GM23338 (cell line): ENCODE measurements around the gene SSMEM1. TPM values are rescaled to one million over a fixed set of nuclear protein-coding genes. Genes with fewer than 3 reads are reported as not detected.

Experiments used
- ATAC-seq: fragments of 200-7000 bp; cut with Tn5 transposase; 3 replicates; pipeline ENCODE4 v1.9.1; 2020
- DNase-seq: peaks from one replicate; pipeline ENCODE4 v3.0.0-alpha.2; 2015; ENCODE audit warnings: low spot score
- H2AFZ ChIP-seq: fragments of 200-600 bp; sonication (generic); 2 replicates; pipeline ENCODE4 v1.8.0; 2016; ENCODE audit warnings: antibody characterized with exemption, mild to moderate bottlenecking, moderate library complexity
- H3F3A ChIP-seq: fragments of 200-600 bp; sonication (generic); replicated peaks from 2 replicates; pipeline ENCODE4 v1.8.0; 2017; ENCODE audit warnings: antibody characterized with exemption, mixed run types, low read depth
- H3K27ac ChIP-seq: fragments of 200-600 bp; sonication (generic); 2 replicates; pipeline ENCODE4 v1.6.1; 2016; ENCODE audit warnings: low read depth
- H3K27me3 ChIP-seq: fragments of 200-600 bp; sonication (generic); 2 replicates; pipeline ENCODE4 v1.8.0; 2016; ENCODE audit warnings: mild to moderate bottlenecking, mixed run types, moderate library complexity; ENCODE audit not compliant: insufficient read depth
- H3K36me3 ChIP-seq: fragments of 200-600 bp; sonication (generic); 2 replicates; pipeline ENCODE4 v1.8.0; 2016; ENCODE audit warnings: mild to moderate bottlenecking; ENCODE audit not compliant: insufficient read depth
- H3K4me1 ChIP-seq: fragments of 200-600 bp; sonication (generic); 2 replicates; pipeline ENCODE4 v1.8.0; 2016; ENCODE audit warnings: mild to moderate bottlenecking, moderate library complexity; ENCODE audit not compliant: insufficient read depth
- H3K4me2 ChIP-seq: fragments of 200-600 bp; sonication (generic); 2 replicates; pipeline ENCODE4 v1.7.1; 2017; ENCODE audit warnings: mixed run types
- H3K4me3 ChIP-seq: fragments of 200-600 bp; sonication (generic); 2 replicates; pipeline ENCODE4 v1.6.1; 2016; ENCODE audit warnings: mixed run types
- H3K79me2 ChIP-seq: fragments of 200-600 bp; sonication (generic); replicated peaks from 2 replicates; pipeline ENCODE4 v1.8.0; 2017; ENCODE audit warnings: mild to moderate bottlenecking; ENCODE audit not compliant: insufficient read depth
- H3K9me2 ChIP-seq: fragments of 200-600 bp; sonication (generic); 2 replicates; pipeline ENCODE4 v1.8.0; 2017; ENCODE audit not compliant: insufficient read depth
- H4K20me1 ChIP-seq: fragments of 200-600 bp; sonication (generic); replicated peaks from 2 replicates; pipeline ENCODE4 v1.8.0; 2017; ENCODE audit warnings: mild to moderate bottlenecking; ENCODE audit not compliant: insufficient read depth
- H3K27ac Mint-ChIP-seq: 2 replicates; pipeline ENCODE4 v1.8.0; 2020; ENCODE audit warnings: inconsistent platforms, mild to moderate bottlenecking, moderate library complexity, mixed read lengths
- H3K27me3 Mint-ChIP-seq: 3 replicates; pipeline ENCODE4 v1.8.0; 2022; ENCODE audit warnings: low read depth, mild to moderate bottlenecking, moderate library complexity, mixed read lengths, inconsistent platforms; ENCODE audit not compliant: insufficient read depth, poor library complexity
- H3K36me3 Mint-ChIP-seq: 3 replicates; pipeline ENCODE4 v1.8.0; 2021; ENCODE audit warnings: low read depth, mild to moderate bottlenecking, inconsistent platforms, moderate library complexity, mixed read lengths
- H3K4me1 Mint-ChIP-seq: 3 replicates; pipeline ENCODE4 v1.8.0; 2020; ENCODE audit warnings: mild to moderate bottlenecking, inconsistent platforms, mixed read lengths
- H3K4me3 Mint-ChIP-seq: 3 replicates; pipeline ENCODE4 v1.8.0; 2021; ENCODE audit warnings: moderate library complexity, mild to moderate bottlenecking, inconsistent platforms, mixed read lengths
- H3K9me3 Mint-ChIP-seq: 3 replicates; pipeline ENCODE4 v1.8.0; 2020; ENCODE audit warnings: moderate library complexity, mild to moderate bottlenecking, inconsistent platforms, mixed read lengths
- EZH2phosphoT487 ChIP-seq: fragments of 200-600 bp; sonication (generic); IDR thresholded peaks from one replicate; pipeline ENCODE4 v1.8.1; 2018; ENCODE audit warnings: antibody characterized with exemption; ENCODE audit not compliant: unreplicated experiment
- NANOG ChIP-seq: IDR thresholded peaks from 2 replicates; pipeline ENCODE4 v1.6.1; 2016; ENCODE audit warnings: antibody characterized with exemption, borderline replicate concordance
- POLR2AphosphoS5 ChIP-seq: IDR thresholded peaks from 2 replicates; pipeline ENCODE4 v1.6.1; 2016; ENCODE audit warnings: antibody characterized with exemption, low read depth
- STAT1 ChIP-seq: IDR thresholded peaks from one replicate; pipeline ENCODE4 v1.6.1; 2016; ENCODE audit warnings: antibody characterized with exemption; ENCODE audit not compliant: unreplicated experiment
- ZNF114 ChIP-seq: fragments of 250-450 bp; sonication (Bioruptor Pico); IDR thresholded peaks from 2 replicates; pipeline ENCODE4 v1.5.0; 2020; ENCODE audit warnings: mild to moderate bottlenecking, moderate library complexity
- ZNF331 ChIP-seq: fragments of 250-450 bp; sonication (Bioruptor Pico); IDR thresholded peaks from 2 replicates; pipeline ENCODE4 v1.5.0; 2020; ENCODE audit warnings: low read depth, mild to moderate bottlenecking, moderate library complexity
- polyA plus RNA-seq: library from polyadenylated mRNA; unstranded; fragments of >200 nt; fragmentation: Nextera tagmentation; extraction: Ambion mirVana; gene quantifications from 2 replicates; pipeline ENCODE4 v1.2.1, GENCODE V29; 2016
- total RNA-seq: library from RNA; depleted of rRNA; stranded (reverse); fragments of >200 nt; shearing (Covaris generic); gene quantifications from 2 replicates; pipeline ENCODE4 v1.2.3, GENCODE V29; 2014
- TF ChIP-seq, protein P1 (sequence below): fragments of 250-450 bp; sonication (Bioruptor Pico); IDR thresholded peaks from 2 replicates; pipeline ENCODE4 v1.5.0; 2020; ENCODE audit warnings: mild to moderate bottlenecking, moderate library complexity
- TF ChIP-seq, protein P2 (sequence below): IDR thresholded peaks from 2 replicates; pipeline ENCODE4 v1.6.1; 2016; ENCODE audit warnings: antibody characterized with exemption

Gene SSMEM1
- total and polyA plus RNA-seq, 2 experiments from 2014 or later = not detected

DNA sequence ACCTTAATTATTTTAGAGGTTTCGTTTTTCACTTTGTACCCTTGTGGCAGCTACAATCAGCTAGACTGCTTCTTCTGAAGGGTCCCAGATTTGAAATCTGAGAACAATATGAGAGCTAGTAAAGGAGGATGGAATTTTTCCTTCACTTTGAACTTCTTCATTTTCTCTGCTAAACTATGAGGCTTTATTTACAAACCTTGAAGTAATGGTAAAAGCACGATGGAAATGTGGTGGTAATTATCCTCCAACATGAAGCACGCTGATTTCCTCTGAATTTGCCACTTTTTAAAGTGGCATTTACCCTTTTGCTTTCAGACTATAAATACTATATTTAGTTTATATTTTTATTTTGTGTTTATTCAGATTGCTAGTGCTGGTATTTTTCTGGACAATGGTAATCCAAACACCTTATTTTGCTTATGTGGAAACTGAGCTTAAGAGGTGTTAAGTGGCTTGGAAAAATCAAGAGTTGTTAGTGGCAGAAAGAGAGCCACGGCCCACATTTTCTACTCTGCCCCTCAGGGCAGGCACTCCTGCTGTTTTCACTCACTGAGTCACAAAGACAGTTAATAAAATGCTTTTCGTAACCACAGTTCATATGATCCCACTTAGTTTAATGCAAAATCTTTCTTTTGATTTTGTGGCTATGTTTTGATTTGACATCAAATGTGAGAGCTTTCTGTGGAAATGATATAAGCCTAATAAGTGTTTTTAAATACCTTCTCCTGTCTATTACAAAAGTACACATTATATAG is 2.7 kb downstream of the SSMEM1 start (continued):
- TF ChIP-seq, protein P1, sequence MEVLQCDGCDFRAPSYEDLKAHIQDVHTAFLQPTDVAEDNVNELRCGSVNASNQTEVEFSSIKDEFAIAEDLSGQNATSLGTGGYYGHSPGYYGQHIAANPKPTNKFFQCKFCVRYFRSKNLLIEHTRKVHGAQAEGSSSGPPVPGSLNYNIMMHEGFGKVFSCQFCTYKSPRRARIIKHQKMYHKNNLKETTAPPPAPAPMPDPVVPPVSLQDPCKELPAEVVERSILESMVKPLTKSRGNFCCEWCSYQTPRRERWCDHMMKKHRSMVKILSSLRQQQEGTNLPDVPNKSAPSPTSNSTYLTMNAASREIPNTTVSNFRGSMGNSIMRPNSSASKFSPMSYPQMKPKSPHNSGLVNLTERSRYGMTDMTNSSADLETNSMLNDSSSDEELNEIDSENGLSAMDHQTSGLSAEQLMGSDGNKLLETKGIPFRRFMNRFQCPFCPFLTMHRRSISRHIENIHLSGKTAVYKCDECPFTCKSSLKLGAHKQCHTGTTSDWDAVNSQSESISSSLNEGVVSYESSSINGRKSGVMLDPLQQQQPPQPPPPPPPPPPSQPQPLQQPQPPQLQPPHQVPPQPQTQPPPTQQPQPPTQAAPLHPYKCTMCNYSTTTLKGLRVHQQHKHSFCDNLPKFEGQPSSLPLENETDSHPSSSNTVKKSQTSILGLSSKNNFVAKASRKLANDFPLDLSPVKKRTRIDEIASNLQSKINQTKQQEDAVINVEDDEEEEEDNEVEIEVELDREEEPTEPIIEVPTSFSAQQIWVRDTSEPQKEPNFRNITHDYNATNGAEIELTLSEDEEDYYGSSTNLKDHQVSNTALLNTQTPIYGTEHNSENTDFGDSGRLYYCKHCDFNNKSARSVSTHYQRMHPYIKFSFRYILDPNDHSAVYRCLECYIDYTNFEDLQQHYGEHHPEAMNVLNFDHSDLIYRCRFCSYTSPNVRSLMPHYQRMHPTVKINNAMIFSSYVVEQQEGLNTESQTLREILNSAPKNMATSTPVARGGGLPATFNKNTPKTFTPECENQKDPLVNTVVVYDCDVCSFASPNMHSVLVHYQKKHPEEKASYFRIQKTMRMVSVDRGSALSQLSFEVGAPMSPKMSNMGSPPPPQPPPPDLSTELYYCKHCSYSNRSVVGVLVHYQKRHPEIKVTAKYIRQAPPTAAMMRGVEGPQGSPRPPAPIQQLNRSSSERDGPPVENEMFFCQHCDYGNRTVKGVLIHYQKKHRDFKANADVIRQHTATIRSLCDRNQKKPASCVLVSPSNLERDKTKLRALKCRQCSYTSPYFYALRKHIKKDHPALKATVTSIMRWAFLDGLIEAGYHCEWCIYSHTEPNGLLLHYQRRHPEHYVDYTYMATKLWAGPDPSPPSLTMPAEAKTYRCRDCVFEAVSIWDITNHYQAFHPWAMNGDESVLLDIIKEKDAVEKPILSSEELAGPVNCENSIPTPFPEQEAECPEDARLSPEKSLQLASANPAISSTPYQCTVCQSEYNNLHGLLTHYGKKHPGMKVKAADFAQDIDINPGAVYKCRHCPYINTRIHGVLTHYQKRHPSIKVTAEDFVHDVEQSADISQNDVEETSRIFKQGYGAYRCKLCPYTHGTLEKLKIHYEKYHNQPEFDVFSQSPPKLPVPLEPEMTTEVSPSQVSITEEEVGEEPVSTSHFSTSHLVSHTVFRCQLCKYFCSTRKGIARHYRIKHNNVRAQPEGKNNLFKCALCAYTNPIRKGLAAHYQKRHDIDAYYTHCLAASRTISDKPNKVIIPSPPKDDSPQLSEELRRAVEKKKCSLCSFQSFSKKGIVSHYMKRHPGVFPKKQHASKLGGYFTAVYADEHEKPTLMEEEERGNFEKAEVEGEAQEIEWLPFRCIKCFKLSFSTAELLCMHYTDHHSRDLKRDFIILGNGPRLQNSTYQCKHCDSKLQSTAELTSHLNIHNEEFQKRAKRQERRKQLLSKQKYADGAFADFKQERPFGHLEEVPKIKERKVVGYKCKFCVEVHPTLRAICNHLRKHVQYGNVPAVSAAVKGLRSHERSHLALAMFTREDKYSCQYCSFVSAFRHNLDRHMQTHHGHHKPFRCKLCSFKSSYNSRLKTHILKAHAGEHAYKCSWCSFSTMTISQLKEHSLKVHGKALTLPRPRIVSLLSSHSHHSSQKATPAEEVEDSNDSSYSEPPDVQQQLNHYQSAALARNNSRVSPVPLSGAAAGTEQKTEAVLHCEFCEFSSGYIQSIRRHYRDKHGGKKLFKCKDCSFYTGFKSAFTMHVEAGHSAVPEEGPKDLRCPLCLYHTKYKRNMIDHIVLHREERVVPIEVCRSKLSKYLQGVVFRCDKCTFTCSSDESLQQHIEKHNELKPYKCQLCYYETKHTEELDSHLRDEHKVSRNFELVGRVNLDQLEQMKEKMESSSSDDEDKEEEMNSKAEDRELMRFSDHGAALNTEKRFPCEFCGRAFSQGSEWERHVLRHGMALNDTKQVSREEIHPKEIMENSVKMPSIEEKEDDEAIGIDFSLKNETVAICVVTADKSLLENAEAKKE (CRISPR knock-in tag) = no peak

DNA sequence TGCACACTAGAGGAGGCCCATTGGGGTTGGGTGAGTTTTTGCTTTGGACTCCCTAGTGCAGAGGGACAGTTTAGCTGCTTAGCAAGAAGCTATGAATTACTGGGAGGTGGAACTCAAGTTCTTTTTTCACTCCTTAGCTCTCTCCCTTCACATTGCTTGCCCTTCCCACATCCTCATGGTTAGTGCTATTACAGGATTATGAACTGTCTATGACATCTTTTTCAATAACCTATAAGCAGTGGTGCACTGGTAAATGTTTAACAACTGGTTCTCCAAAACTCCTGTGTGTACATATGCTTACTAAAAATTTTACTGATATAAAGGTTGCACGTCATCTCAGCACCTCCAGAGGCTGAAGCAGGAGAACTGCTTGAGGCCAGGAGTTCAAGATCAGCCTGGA is 6.2 kb downstream of the SSMEM1 start:
- H3K79me2 ChIP-seq = no peaks in the 10 kb centered on the region
- ATAC-seq (no peak), DNase-seq (no peak)
- H2AFZ ChIP-seq = no peak overlapping the region
- no peaks in the 10 kb centered on the region; the same call in 2 of the 3 replicates for H3K4me1 Mint-ChIP-seq
- H3F3A ChIP-seq = no peaks in the 10 kb centered on the region
- H3K36me3 ChIP-seq = no peaks in the 10 kb centered on the region
- no peak overlapping the region for H3K4me3 Mint-ChIP-seq
- H4K20me1 ChIP-seq = no peaks in the 10 kb centered on the region
- no peak overlapping the region for H3K27ac Mint-ChIP-seq
- H3K27ac ChIP-seq = no peak overlapping the region
- no peaks in the 10 kb centered on the region for H3K9me3 Mint-ChIP-seq
- no peak overlapping the region for H3K4me2 ChIP-seq
- H3K9me2 ChIP-seq = no peaks in the 10 kb centered on the region
- no peak overlapping the region for H3K4me3 ChIP-seq
- peaks cover 3% of the 10 kb centered on the region for H3K27me3 Mint-ChIP-seq
- H3K4me1 ChIP-seq = no peaks in the 10 kb centered on the region
- H3K36me3 Mint-ChIP-seq = no peaks in the 10 kb centered on the region
- no peaks in the 10 kb centered on the region for H3K27me3 ChIP-seq
- TF ChIP-seq ZNF331 (CRISPR knock-in tag) = no peak
- no peak for TF ChIP-seq STAT1
- TF ChIP-seq, protein P2, sequence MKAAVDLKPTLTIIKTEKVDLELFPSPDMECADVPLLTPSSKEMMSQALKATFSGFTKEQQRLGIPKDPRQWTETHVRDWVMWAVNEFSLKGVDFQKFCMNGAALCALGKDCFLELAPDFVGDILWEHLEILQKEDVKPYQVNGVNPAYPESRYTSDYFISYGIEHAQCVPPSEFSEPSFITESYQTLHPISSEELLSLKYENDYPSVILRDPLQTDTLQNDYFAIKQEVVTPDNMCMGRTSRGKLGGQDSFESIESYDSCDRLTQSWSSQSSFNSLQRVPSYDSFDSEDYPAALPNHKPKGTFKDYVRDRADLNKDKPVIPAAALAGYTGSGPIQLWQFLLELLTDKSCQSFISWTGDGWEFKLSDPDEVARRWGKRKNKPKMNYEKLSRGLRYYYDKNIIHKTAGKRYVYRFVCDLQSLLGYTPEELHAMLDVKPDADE = no peak
- TF ChIP-seq, protein P1 (CRISPR knock-in tag) = no peak
- no peak for TF ChIP-seq NANOG
- no peak for TF ChIP-seq EZH2phosphoT487
- no peak for TF ChIP-seq ZNF114
- TF ChIP-seq POLR2AphosphoS5 = no peak
